SK-N-MC (cell line): ENCODE results near the gene PARD3B.

Source experiments
- EZH2 ChIP-seq: fragments of 200-600 bp; sonication (generic); IDR thresholded peaks from one replicate; pipeline ENCODE4 v1.6.1; 2017; ENCODE audit warnings: antibody characterized with exemption
- FOXP2 ChIP-seq: optimal IDR thresholded peaks from 2 replicates; pipeline ENCODE3; 2011; ENCODE audit warnings: mild to moderate bottlenecking, moderate library complexity; ENCODE audit not compliant: insufficient read depth; ENCODE audit errors: extremely low read length, control extremely low read depth
- POLR2AphosphoS5 ChIP-seq: IDR thresholded peaks from 2 replicates; pipeline ENCODE4 v1.6.1; 2012; ENCODE audit warnings: mild to moderate bottlenecking, low read depth, low read length, borderline replicate concordance

GRCh38 chr2:205535001-205535400, 989.7 kb downstream of the PARD3B start:
- no peak for TF ChIP-seq POLR2AphosphoS5
- TF ChIP-seq EZH2, result no peak
- TF ChIP-seq FOXP2, result no peak
